K562 (cell line): Measurements from ENCODE around the gene PCF11. TPM values are rescaled to one million over a fixed set of nuclear protein-coding genes. Genes with fewer than 3 reads are reported as not detected.

Source experiments
- ATF1 ChIP-seq, 2 experiments: fragments of 450-650 bp in 1 of 2; IDR thresholded peaks; 2 replicates each; pipeline ENCODE4 v1.6.1; 2016; ENCODE audit warnings: missing compliant biosample characterization in 1 of 2, missing genetic modification characterization in 1 of 2
- BRD4 ChIP-seq: fragments of 200-600 bp; sonication (generic); IDR thresholded peaks from 2 replicates; pipeline ENCODE4 v1.6.1; 2017; ENCODE audit warnings: inconsistent platforms
- CCNT2 ChIP-seq: IDR thresholded peaks from 2 replicates; pipeline ENCODE4 v1.6.1; 2011; ENCODE audit warnings: borderline replicate concordance, low read depth, mild to moderate bottlenecking, moderate library complexity, mixed read lengths, low read length; ENCODE audit not compliant: insufficient read length; ENCODE audit errors: extremely low read depth
- CREBBP ChIP-seq: IDR thresholded peaks from one replicate; pipeline ENCODE4 v1.6.1; 2012; ENCODE audit warnings: low read depth, mild to moderate bottlenecking, control low read depth, inconsistent platforms, low read length
- ETV1 ChIP-seq: fragments of 450-650 bp; conservative IDR thresholded peaks from 2 replicates; pipeline ENCODE4 v1.6.1; 2016; ENCODE audit warnings: missing genetic modification characterization, control low read depth, low read depth, missing compliant biosample characterization
- GTF3C2 ChIP-seq: IDR thresholded peaks from 3 replicates; pipeline ENCODE4 v1.6.1; 2011; ENCODE audit warnings: borderline replicate concordance, mild to moderate bottlenecking, moderate library complexity; ENCODE audit not compliant: insufficient read length; ENCODE audit errors: extremely low read depth
- HDGF ChIP-seq: fragments of 450-650 bp; IDR thresholded peaks from 2 replicates; pipeline ENCODE4 v1.6.1; 2016
- NFIX ChIP-seq: fragments of 250-450 bp; sonication (Bioruptor Pico); IDR thresholded peaks from 2 replicates; pipeline ENCODE4 v1.4.0; 2020; ENCODE audit warnings: low read depth, mild to moderate bottlenecking, moderate library complexity
- NR4A1 ChIP-seq, 2 experiments: fragments of 250-450 bp in 1 of 2; fragments of 450-650 bp in 1 of 2; sonication (Bioruptor Pico) in 1 of 2; IDR thresholded peaks; 2 replicates each; pipeline versions ENCODE4 v1.4.0 to v1.6.1; 2016 to 2020; ENCODE audit warnings: mild to moderate bottlenecking in 2 of 2, missing compliant biosample characterization in 1 of 2, missing genetic modification characterization in 1 of 2, moderate library complexity in 1 of 2
- RBM15 ChIP-seq: fragments of 200-400 bp; formaldehyde crosslinking; IDR thresholded peaks from 2 replicates; pipeline ENCODE4 v1.6.1; 2018; ENCODE audit warnings: mild to moderate bottlenecking, low read length, moderate library complexity; ENCODE audit not compliant: insufficient read depth
- RBM39 ChIP-seq: fragments of 200-400 bp; formaldehyde crosslinking; optimal IDR thresholded peaks from 2 replicates; pipeline ENCODE3; 2018; ENCODE audit warnings: low read depth, low read length
- RFX5 ChIP-seq: IDR thresholded peaks from 2 replicates; pipeline ENCODE4 v1.6.1; 2011; ENCODE audit warnings: low read depth, mild to moderate bottlenecking, improper control_type of control experiment, low read length
- SMARCB1 ChIP-seq: IDR thresholded peaks from 2 replicates; pipeline ENCODE4 v1.6.1; 2011; ENCODE audit warnings: improper control_type of control experiment, low read depth; ENCODE audit not compliant: insufficient read length
- SP2 ChIP-seq: IDR thresholded peaks from 2 replicates; pipeline ENCODE4 v1.6.1; 2011; ENCODE audit warnings: mild to moderate bottlenecking, low read depth, low read length, moderate library complexity; ENCODE audit not compliant: poor library complexity, severe bottlenecking; ENCODE audit errors: extremely low read depth
- TAF1 ChIP-seq: IDR thresholded peaks from 2 replicates; pipeline ENCODE4 v1.6.1; 2011; ENCODE audit warnings: mild to moderate bottlenecking, low read length, moderate library complexity; ENCODE audit not compliant: insufficient read depth, control insufficient read depth, severe bottlenecking; ENCODE audit errors: extremely low read depth
- TOE1 ChIP-seq, 2 experiments: fragments of 450-650 bp in 1 of 2; sonication (generic) in 1 of 2; formaldehyde crosslinking in 1 of 2; IDR thresholded peaks; 2 replicates each; pipeline versions ENCODE4 v1.7.1 to v1.8.0; 2016 to 2022; ENCODE audit warnings: borderline replicate concordance in 2 of 2, mild to moderate bottlenecking in 2 of 2, antibody characterized with exemption in 1 of 2, inconsistent platforms in 1 of 2, low read depth in 1 of 2, missing genetic modification reagents in 1 of 2, moderate library complexity in 1 of 2
- TRIM24 ChIP-seq, 2 experiments: fragments of 450-650 bp; IDR thresholded peaks; 2 replicates each; pipeline ENCODE4 v1.6.1; 2016
- XRCC4 ChIP-seq: IDR thresholded peaks from one replicate; pipeline ENCODE4 v1.6.1; 2011; ENCODE audit not compliant: insufficient read depth, insufficient read length; ENCODE audit errors: extremely low read depth
- ZBTB26 ChIP-seq: fragments of 450-650 bp; formaldehyde crosslinking; IDR thresholded peaks from 2 replicates; pipeline ENCODE4 v1.4.0; 2022; ENCODE audit warnings: missing genetic modification characterization
- ZNF75A ChIP-seq: fragments of 450-650 bp; formaldehyde crosslinking; IDR thresholded peaks from 2 replicates; pipeline ENCODE4 v1.4.0; 2020; ENCODE audit warnings: mild to moderate bottlenecking
- polyA plus RNA-seq, 8 experiments: library from polyadenylated mRNA; depleted of rRNA in 4 of 8; stranded (reverse) in 5 of 8; unstranded in 3 of 8; fragments of >200 nt; fragmentation: Nextera tagmentation in 2 of 8; fragmentation: Illumina TruSeq in 1 of 8; extraction: Ambion mirVana in 2 of 8; extraction: Trizol in 1 of 8; gene quantifications; 2 replicates each; pipeline versions ENCODE4 v1.2.1 to v1.2.3, GENCODE V29; 2011 to 2014; ENCODE audit warnings: inconsistent platforms in 1 of 8, missing spikeins in 1 of 8
- total RNA-seq, 7 experiments: library from RNA; depleted of rRNA in 6 of 7; stranded (reverse); fragments of >200 nt in 6 of 7; fragmentation: Illumina TruSeq in 2 of 7; extraction: Trizol in 2 of 7; gene quantifications; 2 replicates each; pipeline versions ENCODE4 v1.2.1 to v1.2.3, GENCODE V29; 2011 to 2021; ENCODE audit warnings: low replicate concordance in 1 of 7

Gene PCF11
- total and polyA plus RNA-seq, 9 of the 15 experiments (the other 6 are each of a cell fraction or from before 2014, with no cell fraction given), result 9.3 to 91.6 (median 54.4) TPM

- TF ChIP-seq TAF1 (peak; percentile 69), TRIM24 (IDR thresholded peaks at IDR 0.05) (0 out of 4 replicates have a peak, but pooled peaks of 1 of the 2 experiments have one; percentile 29), TOE1 (IDR thresholded peaks at IDR 0.05; ENCODE audit: borderline replicate concordance) (no peak), TOE1 (CRISPR knock-in tag; IDR thresholded peaks at IDR 0.05; ENCODE audit: borderline replicate concordance, low read depth) (no peak), CCNT2 (no peak), ETV1 (peak; percentile 70; the same call in 1 of the 2 replicates), RBM39 (no peak), RBM15 (no peak), XRCC4 (no peak), CREBBP (no peak), NFIX (CRISPR knock-in tag) (no peak), ATF1 (CRISPR knock-in tag; IDR thresholded peaks at IDR 0.05) (no peak), ATF1 (tag; IDR thresholded peaks at IDR 0.05) (peak; percentile 93), BRD4 (peak; percentile 54; the same call in 1 of the 2 replicates), NR4A1 (CRISPR knock-in tag; IDR thresholded peaks at IDR 0.05) (0 out of 2 replicates have a peak, but pooled peaks have one; percentile 12), NR4A1 (tag; IDR thresholded peaks at IDR 0.05) (no peak), HDGF (no peak), SMARCB1 (no peak), SP2 (no peak), GTF3C2 (no peak), ZNF75A (CRISPR knock-in tag) (peak; percentile 56; the same call in 1 of the 2 replicates), RFX5 (no peak), ZBTB26 (peak; percentile 79; the same call in 1 of the 2 replicates)
These were observed 36.7 kb downstream of the PCF11 start, which contains the start of gene ANKRD42 (continued) for GRCh38 chr11:83193315-83194280.
